HepG2 (cell line): ENCODE results near the gene ITGB1. TPM values are rescaled to one million over a fixed set of nuclear protein-coding genes. Genes with fewer than 3 reads are reported as not detected.
"Not testable (repeated sequence)": the region's sequence is repeated elsewhere in the genome, so short reads cannot be mapped to it uniquely, and the experiment has no call there.

Experiments used
- ATAC-seq: fragments of 200-7000 bp; cut with Tn5 transposase; 3 replicates; pipeline ENCODE4 v1.9.1; 2020; ENCODE audit warnings: mild to moderate bottlenecking, moderate library complexity
- BruUV-seq: library from RNA; stranded (reverse); fragments of 400-500 nt; replicated peaks from 2 replicates; lab custom pipeline; 2021; lab: Mats Ljungman, UMichigan
- CTCF ChIA-PET: fragments of 300-600 bp; formaldehyde crosslinking; extraction: SDS; loops from one replicate; lab custom pipeline; 2021; ENCODE audit warnings: low total read pairs, inconsistent platforms, low intra/inter-chr PET ratio; lab: Yijun Ruan, JAX
- POLR2A ChIA-PET: fragments of 350-600 bp; sonication (Branson Sonifier 250); formaldehyde crosslinking; loops from one replicate; lab custom pipeline; 2020; ENCODE audit warnings: antibody characterized with exemption, inconsistent platforms; lab: Yijun Ruan, JAX
- DNase-seq: peaks from one replicate; pipeline ENCODE4 v3.0.0-alpha.2; 2015; ENCODE audit warnings: low spot score
- FAIRE-seq: peaks from 3 replicates; lab custom pipeline; 2011; peaks lifted over from hg19 to GRCh38; lab: Jason Lieb, UNC
- H2AFZ ChIP-seq: one replicate; pipeline ENCODE4 v1.6.1; 2011; ENCODE audit warnings: low read length, inconsistent platforms
- H3K27ac ChIP-seq: fragments of 300-600 bp; 3 replicates; pipeline ENCODE4 v1.8.0; 2011; ENCODE audit warnings: mixed run types, mild to moderate bottlenecking, mixed read lengths, low read length, inconsistent platforms; ENCODE audit not compliant: insufficient read depth; ENCODE audit errors: extremely low read length
- H3K27me3 ChIP-seq, 2 experiments: fragments of 200-600 bp in 1 of 2; 2 replicates in 1 of 2; 3 replicates in 1 of 2; pipeline versions ENCODE4 v1.6.0 to v1.8.0; 2011; ENCODE audit warnings: low read length in 2 of 2, mild to moderate bottlenecking in 2 of 2, moderate library complexity in 2 of 2, inconsistent platforms in 1 of 2; ENCODE audit not compliant: insufficient read depth in 2 of 2, control insufficient read depth in 1 of 2
- H3K36me3 ChIP-seq, 2 experiments: fragments of 200-600 bp in 1 of 2; replicated peaks in 1 of 2; 2 replicates in 1 of 2; 3 replicates in 1 of 2; pipeline versions ENCODE4 v1.5.1 to v1.8.0; 2011; ENCODE audit warnings: low read length in 2 of 2, inconsistent platforms in 1 of 2; ENCODE audit not compliant: insufficient read depth in 2 of 2, control insufficient read depth in 1 of 2
- H3K4me1 ChIP-seq: 2 replicates; pipeline ENCODE4 v1.5.1; 2012; ENCODE audit warnings: low read length, inconsistent platforms; ENCODE audit not compliant: insufficient read depth
- H3K4me2 ChIP-seq: 2 replicates; pipeline ENCODE4 v1.6.0; 2011; ENCODE audit warnings: low read depth, low read length, inconsistent platforms
- H3K4me3 ChIP-seq, 3 experiments: fragments of 200-600 bp in 1 of 3; sonication (generic), shearing (Covaris generic) in 1 of 3; replicated peaks in 1 of 3; 2 replicates each; pipeline ENCODE4 v1.5.1; 2011 to 2016; ENCODE audit warnings: low read length in 3 of 3, inconsistent platforms in 2 of 3, low read depth in 2 of 3, mild to moderate bottlenecking in 2 of 3, control low read depth in 1 of 3, mixed read lengths in 1 of 3; ENCODE audit not compliant: insufficient read depth in 1 of 3
- H3K79me2 ChIP-seq: one replicate; pipeline ENCODE4 v1.6.1; 2011; ENCODE audit warnings: low read length, inconsistent platforms; ENCODE audit not compliant: insufficient read depth
- H3K9ac ChIP-seq: 2 replicates; pipeline ENCODE4 v1.6.0; 2011; ENCODE audit warnings: mild to moderate bottlenecking, low read depth, low read length, inconsistent platforms; ENCODE audit not compliant: insufficient read depth
- H3K9me3 ChIP-seq: 2 replicates; pipeline ENCODE4 v1.5.1; 2012; ENCODE audit warnings: mild to moderate bottlenecking, low read length
- H4K20me1 ChIP-seq: 2 replicates; pipeline ENCODE4 v1.6.0; 2011; ENCODE audit warnings: inconsistent platforms, mild to moderate bottlenecking, low read length, moderate library complexity; ENCODE audit not compliant: insufficient read depth
- CBX5 ChIP-seq: sonication (generic); formaldehyde crosslinking; IDR thresholded peaks from 2 replicates; pipeline ENCODE4 v1.4.0; 2020; ENCODE audit warnings: missing genetic modification reagents, borderline replicate concordance
- FOXA3 ChIP-seq: IDR thresholded peaks from 2 replicates; pipeline ENCODE4 v1.6.1; 2016; ENCODE audit warnings: missing genetic modification reagents, missing compliant biosample characterization
- FOXP1 ChIP-seq, 2 experiments: fragments of 450-650 bp in 1 of 2; IDR thresholded peaks; 2 replicates each; pipeline ENCODE4 v1.6.1; 2017 to 2018; ENCODE audit warnings: antibody characterized with exemption in 1 of 2
- HMG20A ChIP-seq: IDR thresholded peaks from 2 replicates; pipeline ENCODE4 v1.6.1; 2016; ENCODE audit warnings: borderline replicate concordance
- HOXA3 ChIP-seq: sonication (generic); formaldehyde crosslinking; IDR thresholded peaks from 2 replicates; pipeline ENCODE4 v1.5.0; 2020; ENCODE audit warnings: missing genetic modification reagents
- MLLT10 ChIP-seq: sonication (generic); formaldehyde crosslinking; IDR thresholded peaks from 2 replicates; pipeline ENCODE4 v1.4.0; 2020; ENCODE audit warnings: missing genetic modification reagents
- MLXIP ChIP-seq: sonication (generic); formaldehyde crosslinking; IDR thresholded peaks from 2 replicates; pipeline ENCODE4 v1.9.0; 2021; ENCODE audit warnings: missing genetic modification reagents, borderline replicate concordance
- PPARG ChIP-seq: conservative IDR thresholded peaks from 2 replicates; pipeline ENCODE4 v1.6.1; 2016; ENCODE audit warnings: missing biosample characterization, missing genetic modification reagents
- RARA ChIP-seq: IDR thresholded peaks from 2 replicates; pipeline ENCODE4 v1.6.1; 2016; ENCODE audit warnings: missing genetic modification reagents, missing compliant biosample characterization
- SOX6 ChIP-seq, 2 experiments: fragments of 450-650 bp in 1 of 2; sonication (generic) in 1 of 2; formaldehyde crosslinking in 1 of 2; IDR thresholded peaks; 2 replicates each; pipeline versions ENCODE4 v1.4.0 to v1.6.1; 2017 to 2020; ENCODE audit warnings: antibody characterized with exemption in 1 of 2, mild to moderate bottlenecking in 1 of 2, missing genetic modification reagents in 1 of 2
- THAP9 ChIP-seq: sonication (generic); formaldehyde crosslinking; IDR thresholded peaks from 2 replicates; pipeline ENCODE4; 2020; ENCODE audit warnings: missing genetic modification reagents, mild to moderate bottlenecking, borderline replicate concordance
- ZBTB1 ChIP-seq: sonication (generic); formaldehyde crosslinking; IDR thresholded peaks from 2 replicates; pipeline ENCODE4 v1.4.0; 2020; ENCODE audit warnings: missing genetic modification reagents, borderline replicate concordance
- ZFP36L1 ChIP-seq: sonication (generic); formaldehyde crosslinking; IDR thresholded peaks from 2 replicates; pipeline ENCODE4 v1.8.0; 2022; ENCODE audit warnings: mild to moderate bottlenecking, missing genetic modification reagents, moderate library complexity
- ZNF317 ChIP-seq: sonication (generic); formaldehyde crosslinking; IDR thresholded peaks from 2 replicates; pipeline ENCODE4 v1.5.0; 2020; ENCODE audit warnings: mild to moderate bottlenecking, missing genetic modification reagents
- ZNF589 ChIP-seq: sonication (generic); formaldehyde crosslinking; conservative IDR thresholded peaks from 2 replicates; pipeline ENCODE4 v1.8.0; 2022; ENCODE audit warnings: mild to moderate bottlenecking, moderate library complexity, missing genetic modification reagents
- ZNF75D ChIP-seq: sonication (generic); formaldehyde crosslinking; IDR thresholded peaks from 2 replicates; pipeline ENCODE4 v1.8.1; 2023; ENCODE audit warnings: missing genetic modification reagents, mild to moderate bottlenecking, borderline replicate concordance
- WGBS: methylation state at CpG from one replicate; pipeline ENCODE4 v1.1.6; 2017; ENCODE audit warnings: low lambda C conversion rate; 5-methylcytosine and 5-hydroxymethylcytosine counted together
- in situ Hi-C: cut with HindIII; loops from 2 replicates; pipeline ENCODE4 v1.10.0; 2017; ENCODE audit warnings: low pct_unique_long_range_greater_than_20kb; ENCODE audit not compliant: extremely low pct_ligation_motif_present
- intact Hi-C: fragments of 100-400 bp; cut with micrococcal nuclease; formaldehyde crosslinking; loops from one replicate; pipeline ENCODE4 v1.10.0; 2022; ENCODE audit not compliant: unreplicated experiment
- polyA plus RNA-seq, 8 experiments: library from polyadenylated mRNA; depleted of rRNA in 3 of 8; stranded (reverse) in 7 of 8; unstranded in 1 of 8; fragments of >200 nt; fragmentation: Illumina TruSeq in 4 of 8; extraction: Trizol in 4 of 8; gene quantifications; 2 replicates each; pipeline versions ENCODE4 v1.2.1 to v1.2.3, GENCODE V29; 2011 to 2016; ENCODE audit warnings: low read depth in 4 of 8, missing spikeins in 1 of 8, mixed read lengths in 1 of 8; ENCODE audit not compliant: insufficient read depth in 1 of 8
- total RNA-seq, 5 experiments: library from RNA; depleted of rRNA; stranded (reverse); fragments of >200 nt; fragmentation: Illumina TruSeq; extraction: Trizol; gene quantifications; 2 replicates each; pipeline ENCODE4 v1.2.3, GENCODE V29; 2016; ENCODE audit warnings: low read depth in 1 of 5

Gene ITGB1
- total and polyA plus RNA-seq, 2 of the 13 experiments (the other 11 are each of a cell fraction or from before 2014, with no cell fraction given): 190 to 204 TPM

GRCh38 chr10:33001908-33002492 lies 44.0 kb upstream of the ITGB1 start (continued):
- TF ChIP-seq MLXIP (CRISPR knock-in tag): no peak
- no peak for TF ChIP-seq THAP9 (CRISPR knock-in tag)
- no peak for TF ChIP-seq HOXA3 (CRISPR knock-in tag)
- peak; percentile 67 for TF ChIP-seq RARA (CRISPR knock-in tag)
- no peak for TF ChIP-seq ZNF75D (CRISPR knock-in tag)
- no peak for TF ChIP-seq MLLT10 (CRISPR knock-in tag)
- no peak for TF ChIP-seq FOXP1 (IDR thresholded peaks at IDR 0.05)
- TF ChIP-seq FOXP1 (CRISPR knock-in tag; IDR thresholded peaks at IDR 0.05): peak; percentile 62
- peak; percentile 50 for TF ChIP-seq FOXA3
- no peak for TF ChIP-seq CBX5 (CRISPR knock-in tag)
- TF ChIP-seq ZNF589: no peak
- no peak for TF ChIP-seq SOX6 (IDR thresholded peaks at IDR 0.05)
- TF ChIP-seq SOX6 (CRISPR knock-in tag; IDR thresholded peaks at IDR 0.05): peak; percentile 72; the same call in 1 of the 2 replicates
- peak; percentile 40; the same call in 1 of the 2 replicates for TF ChIP-seq HMG20A (CRISPR knock-in tag)
- TF ChIP-seq ZFP36L1 (CRISPR knock-in tag): no peak
- TF ChIP-seq ZBTB1 (CRISPR knock-in tag): no peak
- peak; percentile 74 for TF ChIP-seq PPARG
- TF ChIP-seq ZNF317: no peak

- POLR2A ChIA-PET, H3K9me3 ChIP-seq, ATAC-seq, DNase-seq, H3K9ac ChIP-seq, H3K27me3 ChIP-seq, H3K4me2 ChIP-seq, FAIRE-seq, H3K27ac ChIP-seq, in situ Hi-C loops, H3K79me2 ChIP-seq, H3K36me3 ChIP-seq, intact Hi-C loops, H2AFZ ChIP-seq, H4K20me1 ChIP-seq, H3K4me3 ChIP-seq, CTCF ChIA-PET, BruUV-seq: not testable (repeated sequence)
- peaks cover 19% of the 10 kb centered on the region for H3K4me1 ChIP-seq
- WGBS: 63% methylated on average over 9 of the region's 9 CpGs
Observed at GRCh38 chr10:32998060-32998581, 40.1 kb upstream of the ITGB1 start.
